Skeletal muscle cell (primary cell): ENCODE data around the gene CNTN5.

Experiments
- DNase-seq: peaks from one replicate; pipeline ENCODE4 v3.0.0-alpha.2; 2010; ENCODE audit warnings: low read depth
- H3K4me3 ChIP-seq: 2 replicates; pipeline ENCODE4 v1.5.1; 2011; ENCODE audit warnings: low read depth, mild to moderate bottlenecking, control low read depth, low read length, moderate library complexity

CNTN5 gene

GRCh38 chr11:99682171-99682570 lies 661.4 kb downstream of the CNTN5 start:
- H3K4me3 ChIP-seq = no peak overlapping the region
- DNase-seq = no peak

- H3K4me3 ChIP-seq = no peak overlapping the region
- DNase-seq = no peak
Measured at GRCh38 chr11:99682646-99683045, 661.9 kb downstream of the CNTN5 start.

- no peak overlapping the region for H3K4me3 ChIP-seq
- DNase-seq = no peak
Measured at GRCh38 chr11:99683933-99684332, 663.2 kb downstream of the CNTN5 start.

GRCh38 chr11:99686838-99687237 lies 666.1 kb downstream of the CNTN5 start:
- no peak for DNase-seq
- H3K4me3 ChIP-seq = no peak overlapping the region

GRCh38 chr11:99687320-99687719 lies 666.6 kb downstream of the CNTN5 start:
- no peak for DNase-seq
- H3K4me3 ChIP-seq = no peak overlapping the region

GRCh38 chr11:99693941-99694492 lies 673.3 kb downstream of the CNTN5 start:
- DNase-seq = peak; percentile 74
- no peak overlapping the region for H3K4me3 ChIP-seq

- DNase-seq = no peak
- H3K4me3 ChIP-seq = no peak overlapping the region
Measured at GRCh38 chr11:99695106-99695505, 674.4 kb downstream of the CNTN5 start.

GRCh38 chr11:99706848-99707247 lies 686.1 kb downstream of the CNTN5 start:
- DNase-seq = no peak
- H3K4me3 ChIP-seq = no peak overlapping the region

- no peak for DNase-seq
- H3K4me3 ChIP-seq = no peak overlapping the region
Measured at GRCh38 chr11:99708928-99709672, 688.4 kb downstream of the CNTN5 start.

GRCh38 chr11:99716302-99716701 lies 695.6 kb downstream of the CNTN5 start:
- H3K4me3 ChIP-seq = no peak overlapping the region
- no peak for DNase-seq

- no peak overlapping the region for H3K4me3 ChIP-seq
- DNase-seq = no peak
Measured at GRCh38 chr11:99718291-99718690, 697.5 kb downstream of the CNTN5 start.

GRCh38 chr11:99739464-99740089 lies 718.8 kb downstream of the CNTN5 start:
- no peak for DNase-seq
- H3K4me3 ChIP-seq = no peak overlapping the region

- DNase-seq = no peak
- H3K4me3 ChIP-seq = no peak overlapping the region
Measured at GRCh38 chr11:99742501-99742900, 721.8 kb downstream of the CNTN5 start.

GRCh38 chr11:99759787-99760186 lies 739.0 kb downstream of the CNTN5 start:
- H3K4me3 ChIP-seq = no peak overlapping the region
- DNase-seq = no peak

GRCh38 chr11:99766811-99767210 lies 746.1 kb downstream of the CNTN5 start:
- no peak overlapping the region for H3K4me3 ChIP-seq
- no peak for DNase-seq

GRCh38 chr11:99773646-99774045 lies 752.9 kb downstream of the CNTN5 start:
- peak; percentile 36 for DNase-seq
- no peak overlapping the region for H3K4me3 ChIP-seq

GRCh38 chr11:99781074-99781473 lies 760.3 kb downstream of the CNTN5 start:
- no peak overlapping the region for H3K4me3 ChIP-seq
- no peak for DNase-seq

- no peak overlapping the region for H3K4me3 ChIP-seq
- no peak for DNase-seq
Measured at GRCh38 chr11:99791354-99791753, 770.6 kb downstream of the CNTN5 start.

- DNase-seq = no peak
- no peak overlapping the region for H3K4me3 ChIP-seq
Measured at GRCh38 chr11:99795999-99796398, 775.2 kb downstream of the CNTN5 start.

- H3K4me3 ChIP-seq = no peak overlapping the region
- DNase-seq = no peak
Measured at GRCh38 chr11:99803501-99803900, 782.8 kb downstream of the CNTN5 start.

- no peak for DNase-seq
- H3K4me3 ChIP-seq = no peak overlapping the region
Measured at GRCh38 chr11:99812516-99812915, 791.8 kb downstream of the CNTN5 start.
